Measurements from ENCODE around the gene SH3PXD2B.

SH3PXD2B gene

DNA sequence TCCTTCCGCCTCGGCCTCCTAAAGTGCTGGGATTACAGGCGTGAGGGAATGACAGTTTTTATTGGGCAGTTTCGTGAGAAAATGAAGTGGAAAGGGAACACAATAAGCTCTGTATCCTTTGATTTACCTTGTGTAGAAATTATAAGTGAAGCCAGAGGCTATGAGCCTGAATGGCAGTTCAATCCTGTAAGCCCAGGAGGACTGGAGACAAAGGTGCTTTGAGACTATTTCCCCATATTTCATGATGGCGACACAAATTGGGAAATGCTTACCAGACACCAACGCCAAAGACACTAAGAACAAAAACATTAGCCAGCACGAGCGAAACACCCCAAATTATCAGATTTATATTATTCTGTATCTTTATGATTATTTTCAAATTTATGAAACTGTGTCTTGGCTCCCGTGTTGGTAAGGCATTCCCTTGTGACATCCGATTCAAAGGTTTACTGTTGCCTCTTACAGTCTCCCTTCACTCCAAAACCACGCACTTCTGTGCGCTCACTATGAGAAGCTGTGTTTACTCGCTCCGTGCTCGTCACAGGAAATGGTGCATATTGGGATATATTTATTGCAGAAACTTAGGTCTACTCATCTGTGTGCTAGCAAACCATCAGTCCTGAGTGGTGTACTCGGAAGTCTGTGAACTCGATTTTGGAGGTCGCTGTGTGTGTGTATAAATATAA is 73.9 kb downstream of the SH3PXD2B start:
- H3K4me3 ChIP-seq (ENCODE audit: low read depth, low read length) = no peak overlapping the region
- TF ChIP-seq, protein P1, sequence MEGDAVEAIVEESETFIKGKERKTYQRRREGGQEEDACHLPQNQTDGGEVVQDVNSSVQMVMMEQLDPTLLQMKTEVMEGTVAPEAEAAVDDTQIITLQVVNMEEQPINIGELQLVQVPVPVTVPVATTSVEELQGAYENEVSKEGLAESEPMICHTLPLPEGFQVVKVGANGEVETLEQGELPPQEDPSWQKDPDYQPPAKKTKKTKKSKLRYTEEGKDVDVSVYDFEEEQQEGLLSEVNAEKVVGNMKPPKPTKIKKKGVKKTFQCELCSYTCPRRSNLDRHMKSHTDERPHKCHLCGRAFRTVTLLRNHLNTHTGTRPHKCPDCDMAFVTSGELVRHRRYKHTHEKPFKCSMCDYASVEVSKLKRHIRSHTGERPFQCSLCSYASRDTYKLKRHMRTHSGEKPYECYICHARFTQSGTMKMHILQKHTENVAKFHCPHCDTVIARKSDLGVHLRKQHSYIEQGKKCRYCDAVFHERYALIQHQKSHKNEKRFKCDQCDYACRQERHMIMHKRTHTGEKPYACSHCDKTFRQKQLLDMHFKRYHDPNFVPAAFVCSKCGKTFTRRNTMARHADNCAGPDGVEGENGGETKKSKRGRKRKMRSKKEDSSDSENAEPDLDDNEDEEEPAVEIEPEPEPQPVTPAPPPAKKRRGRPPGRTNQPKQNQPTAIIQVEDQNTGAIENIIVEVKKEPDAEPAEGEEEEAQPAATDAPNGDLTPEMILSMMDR (IDR thresholded peaks at IDR 0.05; ENCODE audit: control insufficient read depth, extremely low read depth, insufficient read depth) = no peak

DNA sequence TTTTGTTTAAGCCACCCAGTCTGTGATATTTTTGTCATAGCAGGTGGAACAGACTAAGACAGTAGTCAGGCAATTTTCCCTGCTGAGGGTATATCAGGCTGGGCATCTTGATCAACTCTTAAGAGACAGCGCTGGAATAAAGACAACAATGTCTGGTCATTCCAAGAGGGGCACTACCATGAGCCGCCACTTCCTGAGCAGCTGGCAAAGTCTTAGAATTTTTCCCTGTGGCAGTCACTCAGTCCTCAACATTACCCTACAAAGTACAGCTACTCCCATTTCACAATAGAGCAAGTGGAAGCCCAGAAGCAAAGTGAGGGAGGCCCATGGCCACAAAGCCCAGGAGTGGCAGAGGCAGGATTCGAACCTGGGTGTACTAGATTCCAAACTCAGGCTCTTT is 74.8 kb downstream of the SH3PXD2B start:
- no peak overlapping the region for H3K4me3 ChIP-seq (ENCODE audit: low read depth, low read length)
- DNase-seq (ENCODE audit: low read depth) = no peak
- TF ChIP-seq, protein P1 (IDR thresholded peaks at IDR 0.05; ENCODE audit: control insufficient read depth, extremely low read depth, insufficient read depth) = no peak

More for the DNA sequence above, 73.9 kb downstream of the SH3PXD2B start:
- DNase-seq (ENCODE audit: low read depth) = no peak

DNA sequence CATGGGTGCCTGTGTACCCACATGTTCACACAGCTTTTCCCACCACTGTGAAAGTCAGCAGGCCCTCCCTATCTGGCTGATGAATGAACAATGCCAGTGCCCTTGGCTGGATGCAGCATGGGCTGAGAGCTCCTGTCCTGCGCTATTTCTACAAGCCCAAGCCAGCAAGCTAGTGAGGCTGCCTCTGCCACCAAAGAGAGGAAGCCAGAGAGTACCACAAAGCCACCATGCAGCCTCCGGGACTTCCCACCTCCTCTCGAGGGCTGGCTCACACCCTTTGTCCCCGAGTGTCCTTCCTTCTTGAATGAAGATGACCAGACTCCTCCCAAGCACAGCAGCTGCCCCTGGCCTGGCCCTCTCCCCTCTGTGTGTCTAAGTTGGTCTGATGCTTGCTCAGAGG is 76.5 kb downstream of the SH3PXD2B start:
- TF ChIP-seq, protein P1 (IDR thresholded peaks at IDR 0.05; ENCODE audit: control insufficient read depth, extremely low read depth, insufficient read depth) = no peak
- no peak overlapping the region for H3K4me3 ChIP-seq (ENCODE audit: low read depth, low read length)
- no peak for DNase-seq (ENCODE audit: low read depth)

DNA sequence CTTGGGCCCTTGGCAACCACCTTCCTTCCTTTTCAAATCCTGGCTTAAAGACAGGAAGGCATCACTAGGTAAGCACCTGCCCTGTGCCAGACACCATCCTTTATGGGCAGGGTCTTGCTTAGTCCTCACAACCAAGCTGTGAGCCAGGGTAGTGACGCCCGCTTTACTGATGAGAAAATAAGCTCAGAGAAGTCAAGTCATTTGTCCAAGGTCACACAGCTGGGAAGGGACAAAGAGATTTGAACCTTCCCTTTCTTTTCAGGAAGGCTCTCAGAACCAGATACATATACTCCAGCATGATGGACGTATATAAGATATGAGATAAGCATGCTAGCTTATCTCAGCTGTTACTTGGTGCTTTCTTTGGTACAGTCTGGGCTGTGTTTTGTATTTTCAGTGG is 76.9 kb downstream of the SH3PXD2B start:
- no peak overlapping the region for H3K4me3 ChIP-seq (ENCODE audit: low read depth, low read length)
- TF ChIP-seq, protein P1 (IDR thresholded peaks at IDR 0.05; ENCODE audit: control insufficient read depth, extremely low read depth, insufficient read depth) = no peak
- no peak for DNase-seq (ENCODE audit: low read depth)

DNA sequence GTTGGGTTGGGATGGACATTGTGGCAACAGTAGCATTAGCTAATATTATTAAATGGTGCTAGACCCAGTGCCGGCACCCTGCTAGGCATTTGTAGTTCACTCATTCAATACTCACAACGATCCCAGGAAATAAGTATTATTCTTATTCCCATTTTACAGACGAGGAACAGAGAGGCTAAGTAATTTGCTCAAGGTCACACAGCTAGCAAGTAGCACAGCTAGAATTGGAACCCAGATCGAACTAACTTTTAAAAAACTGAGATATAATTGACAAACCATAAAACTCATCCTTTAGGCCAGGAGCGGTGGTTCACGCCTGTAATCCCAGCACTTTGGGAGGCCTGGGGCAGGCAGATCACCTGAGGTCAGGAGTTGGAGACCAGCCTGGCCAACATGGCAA is 79.5 kb downstream of the SH3PXD2B start:
- H3K4me3 ChIP-seq (ENCODE audit: low read depth, low read length) = no peak overlapping the region
- TF ChIP-seq, protein P1 (IDR thresholded peaks at IDR 0.05; ENCODE audit: control insufficient read depth, extremely low read depth, insufficient read depth) = no peak
- DNase-seq (ENCODE audit: low read depth) = no peak

DNA sequence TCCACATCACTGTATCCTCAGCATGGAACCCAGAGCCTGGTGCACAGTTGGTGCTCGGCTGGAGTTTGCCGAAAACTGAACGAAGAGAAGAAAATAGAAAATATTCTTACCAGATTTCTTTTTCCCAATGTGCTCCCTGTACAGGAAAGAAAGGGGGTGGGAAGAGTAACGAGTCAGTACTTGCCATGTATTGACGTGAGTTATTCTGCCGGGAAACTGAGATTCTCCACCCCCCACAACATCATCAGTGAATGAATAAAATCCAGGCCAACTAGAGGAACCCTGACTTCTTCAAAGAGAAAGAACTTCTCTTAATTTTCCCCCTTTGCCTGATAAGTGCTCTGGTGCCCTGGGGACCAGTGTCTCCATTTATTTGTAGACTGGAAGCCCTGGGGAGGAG is 80.6 kb downstream of the SH3PXD2B start:
- no peak overlapping the region for H3K4me3 ChIP-seq (ENCODE audit: low read depth, low read length)
- no peak for DNase-seq (ENCODE audit: low read depth)
- TF ChIP-seq, protein P1 (IDR thresholded peaks at IDR 0.05; ENCODE audit: control insufficient read depth, extremely low read depth, insufficient read depth) = no peak

DNA sequence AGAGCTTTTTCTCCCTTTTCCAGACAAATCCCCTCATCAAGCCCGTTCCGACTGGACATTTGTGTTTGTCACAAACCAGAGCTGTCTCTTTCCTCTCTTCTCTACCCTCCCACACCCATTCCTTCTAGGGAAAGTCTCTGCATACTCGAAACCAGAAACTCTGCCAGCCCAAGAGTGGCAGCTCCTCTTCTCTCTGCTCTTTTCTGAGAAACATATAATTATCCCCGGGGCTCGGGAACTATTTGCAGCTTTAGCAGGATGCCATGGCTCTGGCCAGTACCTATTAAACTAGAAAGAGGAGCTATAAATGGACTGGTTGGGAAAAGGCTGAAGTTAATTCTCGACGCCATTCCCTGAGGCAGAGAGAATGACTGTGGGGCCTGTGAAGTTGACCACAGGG is 82.6 kb downstream of the SH3PXD2B start:
- no peak for DNase-seq (ENCODE audit: low read depth)
- H3K4me3 ChIP-seq (ENCODE audit: low read depth, low read length) = no peak overlapping the region
- TF ChIP-seq, protein P1 (IDR thresholded peaks at IDR 0.05; ENCODE audit: control insufficient read depth, extremely low read depth, insufficient read depth) = no peak
